Measurements from ENCODE around the gene UBL5. TPM values are rescaled to one million over a fixed set of nuclear protein-coding genes. Genes with fewer than 3 reads are reported as not detected.
"Not testable (repeated sequence)": the region's sequence is repeated elsewhere in the genome, so short reads cannot be mapped to it uniquely, and the experiment has no call there.

The UBL5 gene
- polyA plus RNA-seq (ENCODE audit: insufficient read depth in 1 of 5, insufficient read length in 5 of 5, low replicate concordance in 1 of 5), result 100 to 1,000 TPM; 191 to 281 (median 227) TPM
- long read RNA-seq, donor 1, transcript UBL5-201 (5 exons, 513 nt), result minor isoform, 28 of 442 reads
- long read RNA-seq, donor 1, transcript UBL5-202 (5 exons, 432 nt), result major isoform, 333 of 442 reads
- long read RNA-seq, donor 1, partial matches to known transcripts, result 73 of 442 reads
- long read RNA-seq, donor 1, other reads (novel, unspliced or antisense), result 5 of 442 reads
- long read RNA-seq, donor 2, transcript UBL5-201 (5 exons, 513 nt), result minor isoform, 5 of 169 reads
- long read RNA-seq, donor 2, transcript UBL5-202 (5 exons, 432 nt), result major isoform, 144 of 169 reads
- long read RNA-seq, donor 2, partial matches to known transcripts, result 19 of 169 reads
- long read RNA-seq, donor 2, other reads (novel, unspliced or antisense), result 0 of 169 reads
- long read RNA-seq, donor 3, transcript UBL5-202 (5 exons, 432 nt), result major isoform, 228 of 293 reads
- long read RNA-seq, donor 3, transcript UBL5-201 (5 exons, 513 nt), result minor isoform, 26 of 293 reads
- long read RNA-seq, donor 3, partial matches to known transcripts, result 34 of 293 reads
- long read RNA-seq, donor 3, other reads (novel, unspliced or antisense), result 0 of 293 reads
- long read RNA-seq, donor 4, transcript UBL5-201 (5 exons, 513 nt), result minor isoform, 16 of 171 reads
- long read RNA-seq, donor 4, transcript UBL5-202 (5 exons, 432 nt), result major isoform, 113 of 171 reads
- long read RNA-seq, donor 4, partial matches to known transcripts, result 41 of 171 reads
- long read RNA-seq, donor 4, other reads (novel, unspliced or antisense), result 0 of 171 reads
- long read RNA-seq, donor 5, transcript UBL5-201 (5 exons, 513 nt), result minor isoform, 34 of 446 reads
- long read RNA-seq, donor 5, transcript UBL5-202 (5 exons, 432 nt), result major isoform, 341 of 446 reads
- long read RNA-seq, donor 5, partial matches to known transcripts, result 55 of 446 reads
- long read RNA-seq, donor 5, other reads (novel, unspliced or antisense), result 12 of 446 reads
- long read RNA-seq, donor 6, transcript UBL5-202 (5 exons, 432 nt), result major isoform, 290 of 348 reads
- long read RNA-seq, donor 6, transcript UBL5-201 (5 exons, 513 nt), result minor isoform, 30 of 348 reads
- long read RNA-seq, donor 6, partial matches to known transcripts, result 20 of 348 reads
- long read RNA-seq, donor 6, other reads (novel, unspliced or antisense), result 5 of 348 reads
- long read RNA-seq, donor 7, transcript UBL5-201 (5 exons, 513 nt), result minor isoform, 17 of 125 reads
- long read RNA-seq, donor 7, transcript UBL5-202 (5 exons, 432 nt), result major isoform, 99 of 125 reads
- long read RNA-seq, donor 7, partial matches to known transcripts, result 8 of 125 reads
- long read RNA-seq, donor 7, other reads (novel, unspliced or antisense), result 0 of 125 reads
- long read RNA-seq, donor 8, transcript UBL5-202 (5 exons, 432 nt), result major isoform, 114 of 137 reads
- long read RNA-seq, donor 8, transcript UBL5-201 (5 exons, 513 nt), result minor isoform, 8 of 137 reads
- long read RNA-seq, donor 8, partial matches to known transcripts, result 13 of 137 reads
- long read RNA-seq, donor 8, other reads (novel, unspliced or antisense), result 0 of 137 reads

GRCh38 chr19:9827289-9828238, at the start of gene UBL5:
UBL5 (plus strand) TSS chr19:9827918; CDS start chr19:9828338, 420 bp downstream.
- peak; percentile 80 to 83 for DNase-seq

GRCh38 chr19:9782338-9782737, 45.4 kb upstream of the UBL5 start:
- no peak for DNase-seq

- not testable (repeated sequence) for DNase-seq
These were observed 43.6 kb upstream of the UBL5 start for GRCh38 chr19:9784163-9784496.

- peak; percentile 96 to 98 for DNase-seq
These were observed 42.1 kb upstream of the UBL5 start for GRCh38 chr19:9785367-9786331.

GRCh38 chr19:9786342-9786741, 41.4 kb upstream of the UBL5 start:
- no peak for DNase-seq

- DNase-seq, result no peak
These were observed 40.9 kb upstream of the UBL5 start for GRCh38 chr19:9786819-9787218.

GRCh38 chr19:9788604-9789003, 39.1 kb upstream of the UBL5 start:
- not testable (repeated sequence) for DNase-seq

- no peak for DNase-seq
These were observed 38.7 kb upstream of the UBL5 start for GRCh38 chr19:9789066-9789465.

GRCh38 chr19:9789579-9789978, 38.1 kb upstream of the UBL5 start:
- DNase-seq, result not testable (repeated sequence)

GRCh38 chr19:9791073-9791367, 36.7 kb upstream of the UBL5 start:
- not testable (repeated sequence) for DNase-seq

- DNase-seq, result peak; percentile 94
These were observed 36.0 kb upstream of the UBL5 start for GRCh38 chr19:9791552-9792205.

- peak; percentile 97 for DNase-seq
These were observed 35.3 kb upstream of the UBL5 start for GRCh38 chr19:9792206-9793070.

GRCh38 chr19:9793071-9793591, 34.6 kb upstream of the UBL5 start:
- no peak for DNase-seq

- peak; percentile 70 to 81 for DNase-seq
These were observed 31.5 kb upstream of the UBL5 start for GRCh38 chr19:9796113-9796773.

GRCh38 chr19:9797871-9798270, 29.8 kb upstream of the UBL5 start:
- DNase-seq, result no peak

GRCh38 chr19:9799162-9799561, 28.6 kb upstream of the UBL5 start:
- DNase-seq, result no peak

GRCh38 chr19:9801976-9802375, 25.7 kb upstream of the UBL5 start:
- no peak for DNase-seq

Data from right lung (tissue), 10 donors.